Stimulated activated CD4-positive, alpha-beta T cell treated with anti-CD3 and anti-CD28 coated beads, Interleukin-4, amount 100 ng/mL, for 4 hours (primary cell): ENCODE results near the gene NME3.
A peak's percentile ranks its signal among the peaks of the same experiment; 100 is the strongest.
"Not testable (repeated sequence)": the region's sequence is repeated elsewhere in the genome, so short reads cannot be mapped to it uniquely, and the experiment has no call there.

Experiments used
- DNase-seq, 2 experiments: peaks; one replicate each; pipeline ENCODE4 v3.0.0-alpha.2; 2020

Gene NME3

DNA sequence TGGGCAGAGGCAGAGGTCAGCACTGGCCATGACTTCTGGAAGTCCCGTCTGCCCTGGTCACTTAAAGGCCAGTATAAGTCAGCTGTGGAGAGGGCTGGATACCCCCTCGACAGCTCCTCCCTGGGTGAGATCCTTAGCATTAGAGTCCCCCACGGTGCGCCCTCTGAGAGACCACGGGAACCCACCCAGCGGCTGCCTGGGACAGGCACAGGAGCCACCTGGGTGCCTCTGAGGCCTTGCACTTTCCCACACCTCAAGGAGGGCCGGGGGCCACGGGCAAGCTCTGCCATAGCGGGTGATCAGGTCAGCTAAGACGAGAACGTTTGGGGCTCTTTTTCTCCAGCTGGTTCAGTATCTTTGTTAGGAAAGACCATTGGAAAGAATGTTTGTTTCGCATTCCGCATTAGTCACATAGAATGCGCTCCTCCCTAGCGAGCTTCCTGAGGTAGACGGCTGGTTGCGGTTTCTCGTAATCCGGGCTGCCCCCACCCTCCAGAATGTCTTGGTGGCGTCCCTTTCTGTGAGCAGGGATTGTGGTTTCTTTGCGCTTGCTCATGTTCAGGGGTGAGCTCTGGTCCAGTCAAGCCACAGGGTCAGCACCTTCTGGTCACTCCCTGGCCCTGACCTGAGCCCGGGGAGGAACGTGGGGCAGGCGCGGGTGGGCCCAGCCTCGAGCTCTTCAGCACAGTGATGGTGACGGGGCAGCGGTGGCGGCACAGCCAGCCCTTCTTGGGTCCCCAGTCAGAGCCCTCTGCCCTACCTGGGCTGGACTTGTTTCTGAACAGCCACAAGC lies 25.2 kb downstream of the NME3 start:
- no peak for DNase-seq

DNA sequence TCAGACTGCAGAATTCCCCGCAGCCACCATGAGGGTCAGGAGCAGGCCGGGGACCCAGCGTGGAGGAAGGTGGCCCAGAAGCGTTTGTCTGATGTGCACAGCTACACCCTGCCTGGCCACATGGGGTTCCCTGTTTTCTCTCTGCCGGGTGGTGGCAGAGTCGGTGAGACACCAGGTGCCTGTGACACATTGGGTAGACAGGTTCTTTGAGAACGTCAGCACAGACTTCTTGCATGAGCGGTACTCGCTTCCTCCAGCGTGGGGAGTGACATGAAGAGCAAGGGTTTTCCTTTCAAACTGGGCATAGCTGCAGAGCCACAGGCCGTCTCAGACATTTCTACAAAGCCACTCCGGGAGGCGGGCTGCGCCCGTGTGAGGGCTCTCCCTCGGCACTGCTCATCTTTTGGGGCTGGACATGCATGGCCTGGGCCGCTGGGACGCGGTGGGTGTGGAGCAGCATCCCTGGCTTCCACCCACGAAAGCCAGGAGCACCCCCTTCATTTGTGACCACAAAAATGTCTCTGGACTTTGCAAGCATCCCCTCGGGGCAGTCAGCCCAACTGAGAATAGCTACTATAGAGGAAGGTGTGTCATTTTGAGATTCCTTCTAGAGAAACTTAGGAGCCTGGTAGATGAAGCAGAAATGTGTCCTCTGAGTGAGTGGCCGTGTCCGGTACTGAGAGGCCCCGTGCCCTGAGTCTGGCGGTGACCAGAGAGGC lies 26.0 kb downstream of the NME3 start:
- DNase-seq, result no peak

DNA sequence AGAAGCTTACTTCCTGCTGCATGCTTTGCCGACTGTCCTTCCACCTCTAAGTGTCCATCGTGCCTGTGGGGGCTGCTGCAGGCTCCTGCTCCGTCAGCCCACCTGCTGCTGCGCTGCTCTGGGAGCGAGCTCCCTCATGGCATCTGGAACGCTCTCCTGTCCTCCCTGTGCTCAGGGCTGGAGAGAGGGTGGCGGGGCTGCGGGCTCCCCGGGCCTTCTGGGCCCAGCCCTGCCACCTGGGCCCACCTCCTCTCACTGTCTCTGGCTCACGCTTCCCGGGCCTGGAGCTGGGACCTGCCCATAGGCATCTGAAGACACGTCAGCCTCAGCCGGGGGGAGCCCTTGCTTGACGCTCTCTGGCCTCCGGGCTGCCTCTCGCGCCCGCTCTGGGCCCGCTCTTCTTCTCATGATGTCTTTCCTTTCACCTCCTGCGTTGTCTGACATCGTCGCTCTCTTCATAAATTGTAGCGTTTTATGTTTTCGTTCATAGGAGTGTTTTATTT lies 27.0 kb downstream of the NME3 start:
- no peak for DNase-seq

DNA sequence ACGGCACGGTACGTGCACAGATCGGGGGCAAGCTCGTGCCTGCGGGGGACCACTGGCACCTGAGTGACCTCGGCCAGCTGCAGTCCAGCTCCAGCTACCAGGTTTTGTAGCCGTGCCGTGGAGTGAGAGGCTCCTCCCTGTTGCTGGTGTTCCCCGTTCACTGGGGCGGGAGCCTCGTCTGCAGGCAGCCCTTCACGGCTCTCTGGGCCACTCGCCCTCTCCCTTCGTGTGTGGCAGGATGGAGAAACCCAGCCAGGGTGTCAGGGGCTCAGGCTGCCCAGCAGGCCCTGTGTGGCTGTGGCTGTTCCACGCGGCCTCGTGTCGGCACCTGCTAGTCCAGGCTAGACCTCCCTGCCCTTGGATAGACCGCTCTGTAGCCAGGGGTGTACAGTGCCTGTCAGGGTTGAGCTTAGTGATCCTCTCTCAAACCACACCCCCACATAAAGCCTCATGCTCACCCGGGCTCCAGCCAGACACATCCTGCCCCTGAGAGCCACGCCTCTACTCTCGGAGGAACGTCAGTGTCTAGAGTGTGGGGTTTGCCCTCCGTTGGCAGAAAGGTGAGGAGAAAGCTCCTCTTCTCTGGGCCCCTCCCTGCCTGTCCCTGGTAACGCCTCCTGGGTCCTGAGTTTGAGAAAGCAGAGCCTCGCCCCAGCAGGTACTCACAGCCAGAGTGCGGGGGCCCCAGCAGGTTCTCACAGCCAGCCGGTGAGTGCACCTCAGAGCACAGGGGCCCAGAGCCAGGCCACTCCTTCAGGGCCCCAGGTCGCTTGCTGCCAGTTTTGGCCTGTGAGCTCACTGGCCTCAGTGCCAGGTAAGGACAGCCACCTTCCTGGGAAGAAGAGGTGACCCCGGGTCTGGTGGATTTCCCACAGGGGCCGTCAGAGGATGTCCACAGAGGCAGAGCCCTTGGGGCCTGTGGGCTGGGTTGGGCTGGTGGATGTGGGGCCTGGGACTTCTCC lies 27.7 kb downstream of the NME3 start:
- DNase-seq, result no peak

DNA sequence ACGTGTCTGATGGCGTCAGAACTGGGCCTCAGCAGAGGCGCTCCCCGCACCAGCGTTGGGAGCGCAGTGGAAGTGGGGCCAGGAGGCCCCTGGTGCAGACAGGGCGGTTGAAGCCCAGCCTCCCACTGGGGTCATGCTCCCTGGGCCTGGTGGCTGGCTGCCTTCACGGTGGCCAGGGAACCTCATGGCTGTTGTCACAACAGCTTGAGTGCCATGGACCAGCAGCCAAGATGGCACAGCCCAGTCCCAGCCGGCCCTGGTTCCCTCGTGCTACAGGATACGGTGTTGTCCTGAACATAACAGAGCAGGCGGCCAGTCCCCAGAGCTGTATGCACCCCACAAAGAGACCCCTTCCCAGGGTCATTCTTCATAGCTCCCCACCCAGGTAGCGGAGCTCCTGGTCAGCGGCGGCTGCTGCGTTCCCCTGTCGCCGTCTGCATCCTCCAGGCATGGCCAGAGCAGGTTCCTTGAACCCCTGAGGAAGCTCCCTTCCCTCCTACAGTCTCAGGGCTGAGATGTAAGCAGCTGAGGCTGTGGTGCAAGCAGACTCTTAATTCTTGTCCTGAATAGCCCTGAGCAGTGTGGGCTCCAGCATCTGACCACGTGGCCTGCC lies 29.7 kb downstream of the NME3 start:
- DNase-seq, result no peak

DNA sequence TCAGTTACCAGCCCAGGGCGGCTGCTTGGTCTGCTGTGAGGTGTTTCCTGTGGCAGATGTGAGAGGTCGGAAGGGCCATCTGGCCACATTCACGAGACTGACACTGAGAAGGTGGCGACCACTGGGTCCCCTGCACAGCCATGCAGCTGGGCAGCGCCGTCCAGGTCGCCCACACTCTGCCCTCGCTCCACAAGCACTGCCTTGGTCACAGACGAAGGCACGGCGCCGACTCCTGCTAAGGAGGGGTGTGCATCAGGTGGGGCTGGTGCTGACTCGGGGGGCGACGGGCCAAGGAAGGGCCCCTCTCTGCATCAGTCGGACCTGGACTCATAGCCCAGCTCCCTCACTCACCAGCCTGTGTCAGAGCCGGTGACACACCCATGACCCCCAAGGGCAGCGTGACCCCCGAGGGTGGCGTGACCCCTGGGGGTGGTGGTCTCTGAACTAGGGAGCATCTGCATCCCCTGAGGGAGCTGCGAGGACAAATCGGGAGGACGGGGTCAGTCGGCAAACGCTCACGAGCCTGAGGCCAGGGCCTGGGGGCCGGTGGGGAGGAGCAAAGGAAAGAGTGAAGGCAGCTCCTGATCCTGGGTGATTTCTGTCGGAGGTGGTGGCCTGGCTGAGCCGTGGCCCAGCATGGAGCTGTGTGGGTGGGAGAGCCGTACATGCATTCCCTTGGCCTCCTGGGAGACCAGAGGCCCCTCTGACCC lies 30.4 kb downstream of the NME3 start:
- no peak for DNase-seq

DNA sequence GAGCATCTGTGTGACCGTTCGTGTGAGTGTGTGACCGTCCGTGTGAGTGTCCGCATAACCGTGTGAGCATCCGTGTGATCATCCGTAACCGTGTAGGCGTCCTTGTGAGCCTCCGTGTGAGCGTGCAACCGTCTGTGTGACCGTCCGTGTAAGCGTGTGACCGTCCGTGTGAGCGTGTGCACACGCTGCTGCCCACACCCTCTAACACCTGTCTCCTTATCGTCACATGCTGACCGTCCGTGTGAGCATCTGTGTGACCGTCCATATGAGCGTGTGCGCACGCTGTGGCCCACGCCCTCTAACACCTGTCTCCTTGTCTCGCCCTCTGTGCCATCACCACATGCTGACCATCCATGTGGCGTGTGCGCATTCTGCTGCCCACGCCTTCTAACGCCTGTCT lies 31.1 kb downstream of the NME3 start:
- no peak for DNase-seq

DNA sequence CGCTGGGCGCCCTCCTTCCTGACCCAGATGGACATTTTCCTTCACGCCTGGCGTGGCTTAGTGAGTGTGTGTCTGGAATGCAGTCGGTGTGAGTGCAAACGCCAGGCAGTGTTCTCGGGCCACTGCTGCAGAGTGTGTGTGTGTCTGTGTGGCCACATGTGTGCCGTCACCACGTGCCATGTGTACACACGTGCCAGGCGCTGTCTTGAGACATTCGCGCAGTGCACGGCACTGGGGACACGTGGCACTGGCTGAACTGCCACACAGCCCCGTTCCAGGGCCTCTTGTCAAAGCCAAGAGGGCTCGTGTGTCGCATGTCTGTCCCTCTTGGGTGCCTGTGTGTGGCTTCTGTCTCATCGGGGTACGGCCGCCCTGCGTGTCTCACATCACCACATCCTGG lies 36.5 kb downstream of the NME3 start:
- DNase-seq, result no peak

DNA sequence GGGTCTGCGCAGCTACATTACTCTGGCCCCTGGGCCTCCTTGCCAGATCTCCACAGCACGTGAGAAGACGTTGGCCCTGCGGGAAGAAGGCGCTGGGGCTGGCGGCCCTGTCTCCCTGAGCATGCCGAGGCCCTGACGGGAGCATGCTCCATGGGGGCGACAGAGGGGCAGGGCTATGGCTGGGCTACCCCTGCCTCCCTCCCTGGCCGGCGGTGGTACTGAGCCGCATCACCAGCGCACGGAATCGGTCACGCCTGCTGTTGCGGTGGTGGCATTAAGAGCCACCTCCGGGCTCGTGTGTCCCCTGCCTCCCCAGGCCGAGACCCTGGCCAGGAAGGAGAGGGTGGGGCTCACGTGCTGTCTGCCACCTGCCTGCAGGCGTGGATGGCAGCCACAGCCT lies 37.2 kb downstream of the NME3 start:
- DNase-seq, result no peak

DNA sequence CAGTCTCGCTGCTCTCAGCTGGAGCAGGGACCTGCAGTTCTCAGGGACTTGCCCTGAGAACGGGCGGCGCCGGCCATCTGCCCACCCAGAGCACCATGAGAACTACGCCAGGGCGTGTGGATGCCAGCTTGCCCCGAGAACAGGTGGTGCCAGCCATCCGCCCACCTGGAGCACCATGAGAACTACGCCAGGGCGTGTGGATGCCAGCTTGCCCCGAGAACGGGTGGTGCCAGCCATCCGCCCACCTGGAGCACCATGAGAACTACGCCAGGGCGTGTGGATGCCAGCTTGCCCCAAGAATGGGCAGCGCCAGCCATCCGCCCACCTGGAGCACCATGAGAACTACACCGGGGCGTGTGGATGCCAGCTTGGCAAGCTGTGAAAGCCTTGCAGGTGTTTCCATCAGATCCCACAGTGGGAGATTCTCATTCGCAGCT lies 38.8 kb downstream of the NME3 start:
- not testable (repeated sequence) for DNase-seq

DNA sequence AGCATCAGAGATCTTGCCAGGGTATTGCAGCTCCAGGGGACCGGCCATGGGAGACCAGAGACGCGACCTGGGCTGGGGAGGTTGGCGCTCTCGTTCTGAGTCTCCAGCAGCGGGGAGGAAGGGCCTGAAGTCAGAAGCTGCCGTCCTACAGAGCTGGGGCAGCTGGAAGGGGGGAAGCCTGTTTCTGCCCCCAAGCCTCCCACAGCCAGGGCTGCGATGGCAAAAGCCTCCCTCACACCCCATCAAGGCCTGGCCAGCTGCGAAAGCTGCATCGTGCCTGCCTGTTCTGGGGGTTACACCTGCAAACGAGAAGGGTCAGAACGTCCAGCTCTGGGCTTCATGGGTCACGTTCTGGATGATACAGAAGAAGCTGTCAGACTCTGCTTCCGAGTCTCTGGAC lies 39.3 kb downstream of the NME3 start:
- DNase-seq, result no peak

DNA sequence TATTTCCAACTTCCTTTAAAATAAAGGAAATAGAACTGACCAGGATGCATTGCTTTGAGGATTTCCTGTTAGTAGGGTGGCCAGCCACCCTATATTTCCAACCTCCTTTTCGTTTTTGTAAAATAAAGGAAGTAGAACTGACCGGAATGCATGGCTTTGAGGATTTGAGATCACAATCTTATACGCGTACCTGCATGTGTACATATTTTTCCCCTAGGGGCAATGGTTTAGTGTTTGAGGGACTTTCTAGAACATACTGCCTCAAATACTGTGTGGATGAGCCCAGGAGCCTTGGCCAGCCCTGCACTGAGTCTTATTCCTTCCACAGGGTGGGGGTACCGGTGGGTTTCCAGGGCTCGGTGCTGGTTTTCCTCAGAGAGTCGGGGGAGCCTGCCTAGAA lies 39.7 kb downstream of the NME3 start:
- DNase-seq, result no peak

DNA sequence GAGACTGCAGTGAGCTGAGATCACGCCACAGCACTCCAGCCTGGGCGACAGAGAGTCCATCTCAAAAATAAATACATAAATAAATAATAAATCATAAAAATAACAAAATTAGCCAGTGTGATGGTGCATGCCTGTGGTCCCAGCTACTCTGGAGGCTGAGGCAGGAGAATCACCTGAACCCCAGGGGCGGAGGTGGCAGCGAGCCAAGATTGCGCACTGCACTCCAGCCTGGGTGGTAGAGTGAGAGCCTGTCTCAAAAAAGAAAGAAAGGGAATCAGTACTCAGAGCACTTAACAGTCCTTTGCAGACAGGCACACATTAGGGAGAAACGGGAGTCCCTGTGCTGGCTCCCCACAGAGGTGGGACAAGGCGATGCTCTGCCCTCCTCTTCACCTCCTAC lies 40.3 kb downstream of the NME3 start:
- no peak for DNase-seq

DNA sequence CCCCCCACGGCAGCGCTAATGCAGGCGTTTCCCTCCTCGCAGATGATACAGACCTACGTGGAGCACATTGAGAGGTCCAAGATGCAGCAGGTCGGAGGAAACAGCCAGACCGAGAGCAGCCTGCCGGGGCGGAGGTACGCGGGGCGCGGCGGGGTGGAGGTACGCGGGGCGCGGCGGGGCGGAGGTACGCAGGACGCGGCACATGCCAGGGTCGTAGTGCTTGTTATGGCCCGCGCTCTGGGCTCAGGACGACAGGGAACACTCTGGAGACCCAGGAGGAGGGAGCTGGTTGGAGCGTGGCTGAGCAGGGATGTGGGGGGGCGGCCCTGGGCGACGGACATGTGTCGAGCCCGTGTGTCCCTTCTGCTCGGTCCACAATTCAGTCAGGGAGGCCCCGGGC lies 41.9 kb downstream of the NME3 start:
- DNase-seq, result no peak

DNA sequence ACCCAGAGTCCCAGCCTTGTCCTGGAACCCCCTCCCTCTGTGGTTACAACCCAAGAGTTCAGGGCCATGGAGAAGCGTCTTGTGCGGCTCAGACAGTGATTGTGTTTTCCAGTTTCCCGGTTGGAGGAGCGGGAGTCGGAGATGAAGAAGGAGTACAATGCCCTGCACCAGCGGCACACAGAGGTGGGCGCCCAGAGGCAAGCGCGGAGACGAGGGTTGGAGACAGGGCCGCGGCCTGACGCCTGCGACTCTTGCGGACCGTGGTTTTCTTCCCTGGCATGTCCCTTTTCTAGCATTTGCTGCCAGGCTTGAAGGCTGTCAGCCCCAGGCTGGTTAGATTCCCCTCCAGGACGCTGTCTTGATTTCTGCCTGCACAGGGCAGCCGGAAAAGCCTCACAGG lies 42.3 kb downstream of the NME3 start:
- DNase-seq, result no peak

DNA sequence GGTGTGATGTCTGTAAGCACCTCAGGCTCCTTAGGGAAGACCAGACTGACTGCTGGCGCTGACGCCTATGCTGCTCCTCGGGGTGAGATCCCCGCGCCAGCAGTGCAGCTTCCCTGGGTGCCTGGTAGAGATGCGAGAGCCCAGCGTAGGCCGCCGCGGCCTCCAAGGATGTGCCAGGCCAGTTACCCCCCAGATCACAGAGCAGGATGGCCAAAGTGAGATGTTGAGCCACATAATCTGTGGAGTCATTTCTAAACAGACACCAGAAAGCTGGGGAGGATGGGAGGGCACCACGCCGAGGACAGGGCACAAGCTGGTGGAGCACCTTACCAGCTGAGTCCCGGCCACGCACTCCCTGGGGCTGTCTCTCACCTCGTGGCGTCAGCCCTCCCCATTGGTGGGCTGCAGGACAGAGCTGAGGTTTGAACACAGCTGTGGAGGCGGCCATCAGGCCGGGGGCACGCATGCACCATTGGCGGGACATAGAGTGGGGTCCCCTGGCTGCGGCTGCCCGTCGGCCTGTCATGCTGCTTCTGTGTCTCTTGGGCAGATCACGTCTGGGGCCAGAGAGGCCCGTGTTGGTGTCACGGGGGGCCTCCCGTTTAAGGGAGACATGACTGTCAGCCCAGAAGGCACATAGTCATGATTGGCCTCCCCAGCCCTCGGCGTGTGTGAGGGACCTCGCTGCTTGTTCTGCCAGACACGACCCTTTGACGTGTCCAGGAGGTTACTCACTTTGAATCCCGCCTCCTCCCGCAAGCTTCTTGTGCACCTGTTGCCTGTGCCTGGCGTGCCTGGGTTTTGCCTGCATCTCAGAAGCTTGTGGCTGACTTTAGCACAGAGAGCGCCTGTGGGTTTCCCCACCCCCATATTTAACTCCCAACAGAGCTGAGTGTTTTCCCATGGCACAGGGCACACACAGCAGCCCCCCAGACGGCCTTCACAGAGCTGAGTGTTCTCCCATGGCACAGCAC lies 43.4 kb downstream of the NME3 start:
- no peak for DNase-seq

DNA sequence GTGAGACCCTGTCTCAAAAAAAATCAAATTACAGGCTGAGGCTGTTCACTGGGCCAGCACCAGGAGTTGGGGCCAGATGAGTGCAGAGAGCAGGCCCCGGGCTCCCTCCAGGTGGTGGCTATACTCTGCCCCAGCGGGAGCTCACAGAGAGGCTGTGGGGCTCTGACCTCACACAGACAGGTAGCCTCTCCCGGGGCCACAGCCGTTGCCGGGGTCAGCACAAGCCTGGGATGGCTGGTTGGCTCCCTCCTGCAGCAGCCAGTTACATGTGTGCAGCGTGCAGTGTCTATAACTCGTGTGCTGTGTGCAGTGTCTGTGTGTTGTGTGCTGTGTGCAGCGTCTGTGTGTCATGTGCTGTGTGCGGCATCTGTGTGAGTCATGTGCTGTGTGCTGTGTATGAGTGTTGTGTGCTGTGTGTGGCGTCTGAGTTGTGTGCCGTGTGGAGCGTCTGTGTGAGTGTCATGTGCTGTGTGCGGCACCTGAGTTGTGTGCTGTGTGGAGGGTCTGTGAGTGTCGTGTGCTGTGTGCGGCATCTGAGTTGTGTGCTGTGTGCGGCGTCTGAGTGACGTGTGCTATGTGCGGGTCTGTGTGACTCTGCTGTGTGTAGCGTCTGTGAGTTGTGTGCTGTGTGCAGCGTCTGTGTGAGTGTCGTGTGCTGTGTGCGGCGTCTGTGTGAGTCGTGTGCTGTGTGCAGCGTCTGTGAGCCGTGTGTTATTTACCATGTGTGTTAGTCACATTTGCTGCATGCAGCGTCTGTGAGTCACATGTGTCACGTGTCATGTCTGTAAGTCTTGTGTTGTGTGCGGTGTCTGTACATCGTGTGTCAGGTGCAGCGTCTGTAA lies 44.5 kb downstream of the NME3 start:
- no peak for DNase-seq

DNA sequence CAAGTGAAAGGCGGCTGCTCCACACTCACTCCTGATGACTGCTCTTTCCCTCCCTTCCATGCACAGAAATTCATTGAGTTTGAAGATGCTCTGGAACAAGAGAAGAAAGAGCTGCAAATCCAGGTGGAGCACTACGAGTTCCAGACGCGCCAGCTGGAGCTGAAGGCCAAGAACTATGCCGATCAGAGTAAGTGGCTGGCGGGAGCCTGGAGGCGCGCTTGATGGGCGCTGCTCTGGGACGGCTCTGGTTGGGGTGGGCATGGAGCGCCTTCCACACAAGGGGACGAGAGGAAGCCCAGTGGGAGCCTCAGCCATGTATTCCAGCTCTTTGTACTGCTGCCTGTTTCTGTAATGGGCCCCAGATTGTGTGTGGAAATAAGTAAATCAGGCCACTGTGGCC lies 46.9 kb downstream of the NME3 start:
- no peak for DNase-seq

DNA sequence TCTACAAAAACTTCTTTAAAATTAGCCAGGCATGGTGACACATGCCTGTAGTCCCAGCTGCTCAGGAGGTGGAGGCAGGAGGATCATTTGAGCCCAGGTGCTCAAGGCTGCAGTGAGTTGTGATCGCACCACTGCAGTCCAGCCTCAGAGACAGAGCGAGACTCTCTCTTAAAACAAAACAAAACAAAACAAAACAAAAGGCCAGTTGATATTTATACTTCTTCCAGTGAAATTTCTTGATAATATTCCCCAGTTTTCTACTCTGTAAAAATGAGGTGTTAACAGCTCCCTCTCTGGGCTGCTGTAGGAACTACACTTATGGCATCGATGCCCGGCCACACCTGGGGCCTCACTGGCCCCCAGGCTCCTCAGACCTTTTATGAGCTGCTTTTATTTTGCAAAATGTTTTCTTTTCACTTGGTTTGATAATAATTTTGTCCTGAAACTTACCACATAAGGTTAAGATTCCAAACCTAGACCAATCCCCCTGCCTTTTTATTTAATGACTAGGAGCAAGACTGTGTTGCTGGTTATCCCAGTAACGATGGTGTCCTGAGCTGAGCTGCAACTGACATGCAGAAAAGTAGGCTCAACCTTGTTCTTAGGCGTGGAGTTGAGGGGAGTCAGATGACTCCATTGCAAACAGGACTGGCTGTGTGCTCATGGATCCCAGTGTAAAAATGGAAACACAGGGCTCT lies 47.7 kb downstream of the NME3 start:
- DNase-seq, result peak in 1 of 2 experiments; percentile 25
